RWPE2 (cell line): ENCODE results near the gene BSX.

Experiments used
- ATAC-seq: fragments of 200-7000 bp; cut with Tn5 transposase; 3 replicates; pipeline ENCODE4 v1.9.1; 2021; ENCODE audit warnings: low read depth
- DNase-seq: peaks from one replicate; pipeline ENCODE4 v3.0.0-alpha.2; 2020; ENCODE audit warnings: low spot score
- H3K27ac ChIP-seq: fragments of 450-650 bp; 2 replicates; pipeline ENCODE4 v1.5.1; 2017; ENCODE audit warnings: mild to moderate bottlenecking; ENCODE audit not compliant: poor library complexity, severe bottlenecking
- H3K27me3 ChIP-seq: fragments of 250-450 bp; sonication (Bioruptor Pico); 2 replicates; pipeline ENCODE4 v1.5.1; 2021; ENCODE audit warnings: mild to moderate bottlenecking, moderate library complexity; ENCODE audit not compliant: insufficient read depth, poor library complexity, severe bottlenecking
- H3K36me3 ChIP-seq: fragments of 250-450 bp; sonication (Bioruptor Pico); 2 replicates; pipeline ENCODE4 v1.5.1; 2020; ENCODE audit warnings: low read depth, mild to moderate bottlenecking, moderate library complexity
- H3K4me1 ChIP-seq: fragments of 250-450 bp; sonication (Bioruptor Pico); 2 replicates; pipeline ENCODE4 v1.5.1; 2021; ENCODE audit warnings: mild to moderate bottlenecking, moderate library complexity; ENCODE audit not compliant: insufficient read depth, poor library complexity, severe bottlenecking
- H3K4me3 ChIP-seq: fragments of 250-450 bp; sonication (Bioruptor Pico); 2 replicates; pipeline ENCODE4 v1.5.1; 2021; ENCODE audit warnings: mild to moderate bottlenecking, moderate library complexity; ENCODE audit not compliant: severe bottlenecking
- H3K9me3 ChIP-seq: fragments of 250-450 bp; sonication (Bioruptor Pico); 2 replicates; pipeline ENCODE4 v1.5.1; 2021; ENCODE audit warnings: mild to moderate bottlenecking, moderate library complexity; ENCODE audit not compliant: severe bottlenecking
- TF ChIP-seq, protein P1 (sequence below): fragments of 450-650 bp; IDR thresholded peaks from one replicate; pipeline ENCODE4 v1.5.1; 2017; ENCODE audit warnings: mild to moderate bottlenecking, moderate library complexity; ENCODE audit not compliant: poor library complexity, severe bottlenecking

The BSX gene

DNA sequence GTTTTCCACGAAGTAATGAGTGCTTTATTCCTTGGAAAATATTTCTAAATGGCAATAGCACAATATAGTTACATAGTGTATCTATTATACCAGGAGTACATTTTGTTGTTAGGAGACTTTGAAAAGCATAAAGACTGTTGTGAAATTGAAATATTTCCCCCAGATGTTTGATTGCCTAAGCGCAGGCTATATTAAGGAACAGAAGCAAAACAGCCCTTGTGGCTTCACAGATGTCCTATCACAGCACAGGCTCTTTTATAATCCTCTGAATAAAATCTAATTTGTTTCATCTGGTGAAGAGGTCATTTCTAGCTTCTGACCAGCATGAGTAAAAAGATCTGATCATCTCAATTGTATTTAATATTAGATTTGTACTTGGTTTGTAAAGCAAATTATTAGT lies 48.2 kb downstream of the BSX start:
- peaks cover 4% of the 10 kb centered on the region for H3K27me3 ChIP-seq
- no peak overlapping the region for H3K4me3 ChIP-seq
- TF ChIP-seq, protein P1, sequence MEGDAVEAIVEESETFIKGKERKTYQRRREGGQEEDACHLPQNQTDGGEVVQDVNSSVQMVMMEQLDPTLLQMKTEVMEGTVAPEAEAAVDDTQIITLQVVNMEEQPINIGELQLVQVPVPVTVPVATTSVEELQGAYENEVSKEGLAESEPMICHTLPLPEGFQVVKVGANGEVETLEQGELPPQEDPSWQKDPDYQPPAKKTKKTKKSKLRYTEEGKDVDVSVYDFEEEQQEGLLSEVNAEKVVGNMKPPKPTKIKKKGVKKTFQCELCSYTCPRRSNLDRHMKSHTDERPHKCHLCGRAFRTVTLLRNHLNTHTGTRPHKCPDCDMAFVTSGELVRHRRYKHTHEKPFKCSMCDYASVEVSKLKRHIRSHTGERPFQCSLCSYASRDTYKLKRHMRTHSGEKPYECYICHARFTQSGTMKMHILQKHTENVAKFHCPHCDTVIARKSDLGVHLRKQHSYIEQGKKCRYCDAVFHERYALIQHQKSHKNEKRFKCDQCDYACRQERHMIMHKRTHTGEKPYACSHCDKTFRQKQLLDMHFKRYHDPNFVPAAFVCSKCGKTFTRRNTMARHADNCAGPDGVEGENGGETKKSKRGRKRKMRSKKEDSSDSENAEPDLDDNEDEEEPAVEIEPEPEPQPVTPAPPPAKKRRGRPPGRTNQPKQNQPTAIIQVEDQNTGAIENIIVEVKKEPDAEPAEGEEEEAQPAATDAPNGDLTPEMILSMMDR, result no peak
- no peaks in the 10 kb centered on the region for H3K4me1 ChIP-seq
- no peaks in the 10 kb centered on the region for H3K9me3 ChIP-seq
- no peaks in the 10 kb centered on the region for H3K36me3 ChIP-seq
- DNase-seq, result no peak
- no peak overlapping the region for H3K27ac ChIP-seq
- no peak for ATAC-seq

DNA sequence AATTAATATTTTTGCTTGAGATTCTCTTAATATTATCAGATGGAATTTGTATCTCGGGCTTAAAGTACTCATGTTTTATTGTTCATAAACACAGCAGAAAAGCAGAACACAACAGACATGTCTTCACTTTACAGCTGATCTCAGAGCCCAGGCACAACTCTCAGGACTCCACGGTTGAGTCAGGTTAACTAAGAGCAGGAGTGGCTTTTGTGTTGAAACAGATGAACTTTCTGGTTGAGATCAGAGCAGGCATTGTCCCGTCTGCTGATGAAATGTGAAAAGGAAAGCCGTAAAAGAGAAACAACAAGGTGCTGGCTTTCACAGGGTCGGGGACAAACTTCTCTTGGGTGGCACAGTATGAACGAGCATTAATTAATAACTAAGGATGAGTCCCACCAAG lies 50.1 kb downstream of the BSX start:
- Histone ChIP-seq H3K27ac (no peak overlapping the region), H3K9me3 (no peaks in the 10 kb centered on the region), H3K4me1 (no peaks in the 10 kb centered on the region), H3K27me3 (peaks cover under 1% of the 10 kb centered on the region), H3K36me3 (no peaks in the 10 kb centered on the region), H3K4me3 (no peak overlapping the region)
- TF ChIP-seq, protein P1, result no peak
- no peak for ATAC-seq
- no peak for DNase-seq
